Rectal smooth muscle tissue (tissue), 1 donor: ENCODE measurements around the gene PRKAG2.

ENCODE experiments used
- H3K27ac ChIP-seq: one replicate; pipeline ENCODE4 v1.7.0; 2013; ENCODE audit warnings: low read depth, low read length, inconsistent platforms
- H3K27me3 ChIP-seq: one replicate; pipeline ENCODE4 v1.7.0; 2013; ENCODE audit warnings: low read length; ENCODE audit not compliant: control insufficient read depth, insufficient read depth
- H3K36me3 ChIP-seq: one replicate; pipeline ENCODE4 v1.7.0; 2013; ENCODE audit warnings: low read length; ENCODE audit not compliant: control insufficient read depth, insufficient read depth
- H3K4me1 ChIP-seq: one replicate; pipeline ENCODE4 v1.7.0; 2013; ENCODE audit warnings: low read length; ENCODE audit not compliant: control insufficient read depth, insufficient read depth
- H3K4me3 ChIP-seq: one replicate; pipeline ENCODE4 v1.7.0; 2013; ENCODE audit warnings: low read length
- H3K9ac ChIP-seq: one replicate; pipeline ENCODE4 v1.7.0; 2013; ENCODE audit warnings: low read length

Gene PRKAG2

GRCh38 chr7:151889406-151890354 is 12.8 kb upstream of the PRKAG2 start:
- Histone ChIP-seq H3K27me3 (no peaks in the 10 kb centered on the region), H3K27ac (no peak overlapping the region), H3K4me3 (no peak overlapping the region), H3K36me3 (no peaks in the 10 kb centered on the region), H3K4me1 (no peaks in the 10 kb centered on the region), H3K9ac (no peak overlapping the region)

GRCh38 chr7:151888079-151889067 is 11.5 kb upstream of the PRKAG2 start:
- no peak overlapping the region for H3K4me3 ChIP-seq
- no peaks in the 10 kb centered on the region for H3K27me3 ChIP-seq
- no peak overlapping the region for H3K9ac ChIP-seq
- no peaks in the 10 kb centered on the region for H3K4me1 ChIP-seq
- H3K36me3 ChIP-seq, result no peaks in the 10 kb centered on the region
- no peak overlapping the region for H3K27ac ChIP-seq

GRCh38 chr7:151886783-151887182 is 9.9 kb upstream of the PRKAG2 start:
- no peaks in the 10 kb centered on the region for H3K36me3 ChIP-seq
- H3K4me3 ChIP-seq, result no peak overlapping the region
- no peaks in the 10 kb centered on the region for H3K4me1 ChIP-seq
- no peaks in the 10 kb centered on the region for H3K27me3 ChIP-seq
- no peak overlapping the region for H3K9ac ChIP-seq
- H3K27ac ChIP-seq, result no peak overlapping the region

- Histone ChIP-seq H3K27ac (no peak overlapping the region), H3K36me3 (no peaks in the 10 kb centered on the region), H3K4me3 (no peak overlapping the region), H3K4me1 (no peaks in the 10 kb centered on the region), H3K9ac (no peak overlapping the region), H3K27me3 (no peaks in the 10 kb centered on the region)
Observed at GRCh38 chr7:151885202-151885580, 8.3 kb upstream of the PRKAG2 start.

- H3K4me1 ChIP-seq, result no peaks in the 10 kb centered on the region
- no peak overlapping the region for H3K4me3 ChIP-seq
- H3K36me3 ChIP-seq, result no peaks in the 10 kb centered on the region
- H3K9ac ChIP-seq, result no peak overlapping the region
- no peaks in the 10 kb centered on the region for H3K27me3 ChIP-seq
- no peak overlapping the region for H3K27ac ChIP-seq
Observed at GRCh38 chr7:151884312-151885201, 7.6 kb upstream of the PRKAG2 start.

GRCh38 chr7:151883857-151884256 is 6.9 kb upstream of the PRKAG2 start:
- Histone ChIP-seq H3K27me3 (no peaks in the 10 kb centered on the region), H3K27ac (no peak overlapping the region), H3K4me1 (no peaks in the 10 kb centered on the region), H3K9ac (no peak overlapping the region), H3K4me3 (no peak overlapping the region), H3K36me3 (no peaks in the 10 kb centered on the region)

GRCh38 chr7:151882734-151883133 is 5.8 kb upstream of the PRKAG2 start:
- H3K9ac ChIP-seq, result no peak overlapping the region
- no peak overlapping the region for H3K4me3 ChIP-seq
- no peak overlapping the region for H3K27ac ChIP-seq
- no peaks in the 10 kb centered on the region for H3K27me3 ChIP-seq
- no peaks in the 10 kb centered on the region for H3K4me1 ChIP-seq
- no peaks in the 10 kb centered on the region for H3K36me3 ChIP-seq

- H3K4me1 ChIP-seq, result no peaks in the 10 kb centered on the region
- no peak overlapping the region for H3K9ac ChIP-seq
- H3K4me3 ChIP-seq, result no peak overlapping the region
- H3K27ac ChIP-seq, result no peak overlapping the region
- no peaks in the 10 kb centered on the region for H3K27me3 ChIP-seq
- H3K36me3 ChIP-seq, result no peaks in the 10 kb centered on the region
Observed at GRCh38 chr7:151880688-151881087, 3.8 kb upstream of the PRKAG2 start.

- no peaks in the 10 kb centered on the region for H3K36me3 ChIP-seq
- H3K4me1 ChIP-seq, result no peaks in the 10 kb centered on the region
- no peaks in the 10 kb centered on the region for H3K27me3 ChIP-seq
- H3K4me3 ChIP-seq, result peak overlapping the region; percentile 40
- no peak overlapping the region for H3K27ac ChIP-seq
- no peak overlapping the region for H3K9ac ChIP-seq
Observed at GRCh38 chr7:151877911-151878835, 1.3 kb upstream of the PRKAG2 start.

- Histone ChIP-seq H3K36me3 (no peaks in the 10 kb centered on the region), H3K4me1 (no peaks in the 10 kb centered on the region), H3K9ac (peak overlapping the region; percentile 73), H3K4me3 (peak overlapping the region; percentile 90), H3K27me3 (no peaks in the 10 kb centered on the region), H3K27ac (peak overlapping the region; percentile 68)
Observed at GRCh38 chr7:151875942-151876898, 695 bp downstream of the PRKAG2 start.
